Tibial artery (tissue), 4 donors: ENCODE data around the gene SMARCB1.

ENCODE experiments used
- DNase-seq, 2 donors: peaks; one replicate each; pipeline ENCODE4 v3.0.0-alpha.2; 2019
- H3K27ac ChIP-seq, 2 donors: fragments of 200-600 bp; sonication (generic) in 1 of 2; 1 replicate in 1 of 2; 2 replicates in 1 of 2; pipeline ENCODE4 v1.5.1; 2018 to 2019; ENCODE audit warnings: mild to moderate bottlenecking in 1 of 2
- H3K27me3 ChIP-seq, 2 donors: fragments of 200-600 bp; sonication (generic) in 1 of 2; one replicate each; pipeline versions ENCODE4 v1.5.1 to v1.6.0; 2016 to 2019
- H3K36me3 ChIP-seq, 3 donors: fragments of 200-600 bp; sonication (generic) in 2 of 3; one replicate each; pipeline ENCODE4 v1.5.1; 2016 to 2019; ENCODE audit warnings: mild to moderate bottlenecking in 2 of 3
- H3K4me1 ChIP-seq, 4 donors: fragments of 200-600 bp; sonication (generic) in 2 of 4; 1 replicate in 3 of 4; 2 replicates in 1 of 4; pipeline ENCODE4 v1.5.1; 2016 to 2019
- H3K4me3 ChIP-seq, 2 donors: fragments of 200-600 bp; sonication (generic) in 1 of 2; 1 replicate in 1 of 2; 2 replicates in 1 of 2; pipeline ENCODE4 v1.5.1; 2018 to 2019; ENCODE audit warnings: mild to moderate bottlenecking in 2 of 2
- H3K9me3 ChIP-seq, 3 donors: fragments of 200-600 bp; sonication (generic) in 1 of 3; one replicate each; pipeline ENCODE4 v1.5.1; 2016 to 2019
- intact Hi-C: fragments of 100-400 bp; cut with DNase I; formaldehyde crosslinking; loops from one replicate; pipeline ENCODE4 v1.15.0; 2023; ENCODE audit warnings: low total_unique reads
- TF ChIP-seq, protein P1 (sequence below), 2 experiments: fragments of 200-600 bp in 1 of 2; fragments of 450-650 bp in 1 of 2; IDR thresholded peaks; one replicate each; pipeline ENCODE4 v1.5.1; 2017 to 2019; ENCODE audit warnings: antibody characterized with exemption in 2 of 2, mild to moderate bottlenecking in 1 of 2, moderate library complexity in 1 of 2

Gene SMARCB1

DNA sequence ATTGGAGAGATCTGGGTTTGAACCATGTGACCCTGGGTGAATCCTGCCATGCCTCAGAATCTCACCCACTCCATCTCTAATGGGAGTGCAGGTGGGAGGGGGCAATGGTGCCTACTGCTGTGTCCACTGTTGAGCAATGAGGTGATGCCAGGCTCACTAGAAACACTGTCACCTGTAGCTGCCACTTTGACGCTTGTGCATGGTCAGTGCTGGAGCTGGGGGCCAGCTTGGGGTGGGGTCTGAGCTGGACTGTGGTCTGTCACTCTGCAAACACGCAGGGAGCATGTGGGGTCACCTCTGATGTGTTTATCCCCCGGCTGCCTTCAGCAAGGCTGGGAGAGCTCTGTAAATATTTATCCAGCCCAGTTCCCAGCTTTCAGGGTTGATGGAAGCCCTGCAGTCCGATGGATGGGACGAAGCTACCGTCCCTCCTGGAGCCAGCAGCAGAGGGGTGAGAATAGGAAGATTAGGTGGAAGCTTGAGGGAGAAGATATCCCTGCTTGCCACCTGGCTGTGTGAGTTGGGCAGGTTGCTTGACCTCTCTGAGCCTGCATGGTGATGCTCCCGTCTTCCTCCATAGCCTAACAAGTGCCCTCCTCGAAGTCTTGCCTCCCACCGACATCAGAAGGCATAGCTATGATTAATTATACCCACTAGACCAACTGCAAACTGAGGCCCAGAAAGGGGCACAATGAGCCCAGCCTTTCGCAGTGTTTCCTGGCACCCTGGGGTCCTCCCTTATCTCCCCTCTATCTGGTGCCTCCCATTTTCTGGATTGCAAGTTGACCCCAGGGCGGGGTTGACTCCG is 12.4 kb upstream of the SMARCB1 start:
- no peaks in the 10 kb centered on the region for H3K36me3 ChIP-seq
- H3K27me3 ChIP-seq = no peaks in the 10 kb centered on the region
- TF ChIP-seq, protein P1, sequence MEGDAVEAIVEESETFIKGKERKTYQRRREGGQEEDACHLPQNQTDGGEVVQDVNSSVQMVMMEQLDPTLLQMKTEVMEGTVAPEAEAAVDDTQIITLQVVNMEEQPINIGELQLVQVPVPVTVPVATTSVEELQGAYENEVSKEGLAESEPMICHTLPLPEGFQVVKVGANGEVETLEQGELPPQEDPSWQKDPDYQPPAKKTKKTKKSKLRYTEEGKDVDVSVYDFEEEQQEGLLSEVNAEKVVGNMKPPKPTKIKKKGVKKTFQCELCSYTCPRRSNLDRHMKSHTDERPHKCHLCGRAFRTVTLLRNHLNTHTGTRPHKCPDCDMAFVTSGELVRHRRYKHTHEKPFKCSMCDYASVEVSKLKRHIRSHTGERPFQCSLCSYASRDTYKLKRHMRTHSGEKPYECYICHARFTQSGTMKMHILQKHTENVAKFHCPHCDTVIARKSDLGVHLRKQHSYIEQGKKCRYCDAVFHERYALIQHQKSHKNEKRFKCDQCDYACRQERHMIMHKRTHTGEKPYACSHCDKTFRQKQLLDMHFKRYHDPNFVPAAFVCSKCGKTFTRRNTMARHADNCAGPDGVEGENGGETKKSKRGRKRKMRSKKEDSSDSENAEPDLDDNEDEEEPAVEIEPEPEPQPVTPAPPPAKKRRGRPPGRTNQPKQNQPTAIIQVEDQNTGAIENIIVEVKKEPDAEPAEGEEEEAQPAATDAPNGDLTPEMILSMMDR (IDR thresholded peaks at IDR 0.05) = no peak
- no peak overlapping the region for H3K4me3 ChIP-seq
- no peaks in the 10 kb centered on the region for H3K9me3 ChIP-seq
- intact Hi-C loops = no loop called here
- peaks cover 0 to 54% (median 44%) of the 10 kb centered on the region in 4 donors for H3K4me1 ChIP-seq
- H3K27ac ChIP-seq = peak overlapping the region; percentile 29 to 65
- no peak for DNase-seq

DNA sequence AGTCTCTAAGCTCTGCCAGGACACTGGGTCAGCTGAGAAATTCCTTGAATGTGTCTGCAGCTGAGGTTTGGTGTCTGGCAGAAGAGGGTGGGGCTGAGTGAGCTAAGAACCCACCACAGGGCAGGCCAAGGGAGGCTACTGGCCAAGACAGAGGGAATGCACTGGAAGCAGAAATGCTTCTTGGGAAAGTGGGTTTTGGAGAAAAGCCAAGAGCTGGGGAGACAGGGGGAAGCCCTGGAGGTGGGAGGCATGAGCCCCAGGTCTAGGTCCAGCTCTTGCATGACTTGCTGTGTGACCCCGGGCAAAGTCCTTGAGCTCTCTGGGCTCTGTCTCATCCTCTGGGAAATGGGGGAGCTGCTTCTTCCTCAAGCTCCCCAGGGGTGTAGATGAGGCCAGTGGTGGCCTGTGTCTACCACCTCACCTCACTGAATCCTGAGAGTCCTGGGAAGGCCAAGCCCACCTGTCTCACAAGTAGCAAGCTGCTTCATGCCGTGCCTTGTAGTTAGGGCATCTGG is 11.8 kb upstream of the SMARCB1 start:
- DNase-seq = no peak
- TF ChIP-seq, protein P1 (IDR thresholded peaks at IDR 0.05) = no peak
- intact Hi-C loops = no loop called here
- Histone ChIP-seq H3K4me3 (no peak overlapping the region), H3K9me3 (no peaks in the 10 kb centered on the region), H3K36me3 (no peaks in the 10 kb centered on the region), H3K4me1 (peaks cover 0 to 54% (median 43%) of the 10 kb centered on the region in 4 donors), H3K27ac (peak overlapping the region; percentile 29 to 35), H3K27me3 (no peaks in the 10 kb centered on the region)

DNA sequence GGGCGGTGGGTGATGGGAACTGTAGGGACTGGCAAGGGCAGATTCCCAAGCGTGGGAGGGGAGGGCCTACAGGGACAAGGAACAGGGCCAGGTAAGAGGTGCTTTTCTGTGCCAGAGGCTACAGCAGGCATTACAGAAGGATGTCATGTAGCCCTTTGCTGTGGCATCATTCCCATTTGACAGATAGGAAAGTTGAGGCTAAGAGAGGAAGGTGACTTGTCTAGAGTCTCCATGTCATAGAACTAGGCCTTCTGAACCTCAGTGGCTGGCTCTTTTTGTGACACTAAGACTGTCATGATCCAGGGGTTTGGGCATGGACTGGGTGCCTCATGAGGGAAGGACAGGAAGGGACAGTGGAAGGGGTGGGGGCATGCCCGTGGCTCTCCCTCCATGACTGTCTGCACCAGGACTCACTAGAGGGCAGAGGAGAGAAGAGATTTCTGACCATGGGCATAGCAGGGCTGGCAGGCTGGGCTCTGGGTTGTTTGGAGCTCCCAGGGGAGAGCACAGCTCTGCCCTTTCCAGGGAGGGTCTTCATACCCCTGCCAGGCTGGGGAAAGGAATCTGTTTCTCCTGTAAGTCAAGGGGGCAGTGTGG is 10.9 kb upstream of the SMARCB1 start:
- H3K4me1 ChIP-seq = peaks cover 0 to 54% (median 42%) of the 10 kb centered on the region in 4 donors
- H3K4me3 ChIP-seq = no peak overlapping the region
- no peak for DNase-seq
- H3K36me3 ChIP-seq = no peaks in the 10 kb centered on the region
- H3K9me3 ChIP-seq = no peaks in the 10 kb centered on the region
- H3K27me3 ChIP-seq = no peaks in the 10 kb centered on the region
- H3K27ac ChIP-seq = peak overlapping the region in 1 of 2 donors; percentile 29
- TF ChIP-seq, protein P1 (IDR thresholded peaks at IDR 0.05) = no peak
- intact Hi-C loops = no loop called here

DNA sequence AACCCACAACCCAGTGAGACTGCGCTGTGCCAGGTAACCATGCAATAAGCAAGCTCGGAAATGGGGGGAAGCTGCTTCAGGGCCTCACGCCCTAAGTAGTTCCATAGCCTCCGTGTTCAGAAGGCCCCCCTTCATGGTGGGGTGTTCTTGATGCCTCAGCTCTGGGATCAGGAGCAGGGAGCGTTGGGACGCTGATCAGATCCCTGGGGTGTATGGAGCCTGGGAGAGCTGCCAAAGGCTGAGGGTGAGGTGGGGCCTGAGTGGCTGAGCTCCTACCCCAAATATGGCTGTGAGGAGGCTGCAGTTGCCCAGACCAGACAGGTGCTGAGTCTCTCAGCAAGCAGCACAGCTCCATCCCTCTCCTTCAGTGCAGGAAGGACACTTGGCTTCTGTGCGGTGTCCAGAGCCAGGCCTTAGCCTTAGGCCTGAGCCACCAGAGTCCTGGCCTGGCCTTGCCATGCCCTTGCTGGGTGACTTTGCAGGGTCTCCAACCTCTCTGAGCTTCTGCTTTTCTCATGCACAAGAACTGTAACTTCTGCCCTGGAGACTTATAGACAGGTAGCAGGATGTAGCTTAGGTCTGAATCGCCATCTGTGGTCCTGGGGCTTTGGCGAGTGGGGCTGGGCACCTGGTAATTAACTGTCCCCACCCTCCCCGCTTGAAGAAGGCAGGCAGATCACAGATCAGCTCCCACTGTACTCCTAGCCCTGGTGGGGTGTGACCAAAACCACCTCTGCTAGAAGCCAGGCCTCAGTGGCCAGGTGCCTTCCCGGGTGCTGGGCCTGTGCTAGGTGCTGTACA is 8.8 kb upstream of the SMARCB1 start:
- Histone ChIP-seq H3K4me3 (no peak overlapping the region), H3K36me3 (no peaks in the 10 kb centered on the region), H3K27me3 (no peaks in the 10 kb centered on the region), H3K9me3 (no peaks in the 10 kb centered on the region), H3K4me1 (peaks cover 0 to 45% (median 31%) of the 10 kb centered on the region in 4 donors), H3K27ac (peak overlapping the region; percentile 46 to 67)
- TF ChIP-seq, protein P1 (IDR thresholded peaks at IDR 0.05) = no peak
- peak; percentile 52 to 90 for DNase-seq
- intact Hi-C loops = no loop called here

DNA sequence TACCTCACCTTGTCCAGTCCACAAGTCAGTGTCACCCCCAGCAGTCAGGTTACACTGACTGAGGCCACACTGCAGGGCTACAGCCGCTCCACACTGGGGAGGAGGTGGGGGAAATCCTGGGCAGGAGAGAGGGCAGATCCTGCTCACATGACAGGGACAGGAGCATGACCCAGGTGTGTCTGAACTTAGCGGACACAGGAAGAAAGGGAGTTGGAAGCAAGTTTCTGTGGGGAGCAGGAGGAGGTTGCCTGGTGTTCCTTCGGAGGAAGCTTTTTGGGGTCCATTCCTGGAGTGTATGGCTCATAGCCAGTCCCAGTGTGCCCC is 8.2 kb upstream of the SMARCB1 start:
- DNase-seq = no peak
- Histone ChIP-seq H3K9me3 (no peaks in the 10 kb centered on the region), H3K4me1 (peaks cover 0 to 39% (median 25%) of the 10 kb centered on the region in 4 donors), H3K27ac (peak overlapping the region in 1 of 2 donors; percentile 67), H3K36me3 (no peaks in the 10 kb centered on the region), H3K27me3 (no peaks in the 10 kb centered on the region), H3K4me3 (no peak overlapping the region)
- TF ChIP-seq, protein P1 (IDR thresholded peaks at IDR 0.05) = no peak
- intact Hi-C loops = no loop called here
